ENCODE data around the gene BANP. TPM values are rescaled to one million over a fixed set of nuclear protein-coding genes. Genes with fewer than 3 reads are reported as not detected.

The BANP gene
- total RNA-seq, 1 donor from 2014 or later = 30.4 TPM

- H3K9ac ChIP-seq = no peak overlapping the region
- no peak for TF ChIP-seq EZH2phosphoT487 (IDR thresholded peaks at IDR 0.05)
- no peak for TF ChIP-seq EZH2 (IDR thresholded peaks at IDR 0.05)
- no peak for TF ChIP-seq CTCF (IDR thresholded peaks at IDR 0.05)
- H4K20me1 ChIP-seq (ENCODE audit: low read depth) = no peaks in the 10 kb centered on the region
- H3K4me2 ChIP-seq = no peak overlapping the region
- H3K4me3 ChIP-seq = no peak overlapping the region
- DNase-seq (ENCODE audit: low spot score) = no peak
- H3K27ac ChIP-seq = no peak overlapping the region
- H3K9me3 Mint-ChIP-seq = no peaks in the 10 kb centered on the region
- H3F3A ChIP-seq (ENCODE audit: low read depth) = peaks cover 13% of the 10 kb centered on the region
- H3K36me3 Mint-ChIP-seq = peaks cover 12% of the 10 kb centered on the region
- H3K36me3 ChIP-seq = no peaks in the 10 kb centered on the region
- H2AFZ ChIP-seq (replicated peaks) = no peak overlapping the region
- H3K27me3 Mint-ChIP-seq (ENCODE audit: insufficient read depth, low read depth) = no peaks in the 10 kb centered on the region
- peak overlapping the region; percentile 33 for H3K4me3 Mint-ChIP-seq
- no peaks in the 10 kb centered on the region for H3K9me3 ChIP-seq (ENCODE audit: low read depth)
- H3K79me2 ChIP-seq (ENCODE audit: low read depth) = no peaks in the 10 kb centered on the region
- H3K27me3 ChIP-seq = no peaks in the 10 kb centered on the region
- peaks cover 8% of the 10 kb centered on the region for H3K4me1 Mint-ChIP-seq
- no peak overlapping the region for H3K27ac Mint-ChIP-seq
- H3K4me1 ChIP-seq = peaks cover 13% of the 10 kb centered on the region
Measured at GRCh38 chr16:88013766-88014251, 62.6 kb downstream of the BANP start.

- Histone ChIP-seq H3F3A (ENCODE audit: low read depth) (peaks cover 8% of the 10 kb centered on the region), H3K36me3 (no peaks in the 10 kb centered on the region), H2AFZ (replicated peaks) (no peak overlapping the region), H3K9ac (no peak overlapping the region), H3K4me3 (no peak overlapping the region), H3K27me3 (no peaks in the 10 kb centered on the region), H3K4me1 (peaks cover 8% of the 10 kb centered on the region), H3K9me3 (ENCODE audit: low read depth) (no peaks in the 10 kb centered on the region), H3K79me2 (ENCODE audit: low read depth) (no peaks in the 10 kb centered on the region), H4K20me1 (ENCODE audit: low read depth) (no peaks in the 10 kb centered on the region), H3K4me2 (no peak overlapping the region), H3K27ac (no peak overlapping the region)
- Mint-ChIP-seq H3K4me3 (no peak overlapping the region), H3K27me3 (ENCODE audit: insufficient read depth, low read depth) (no peaks in the 10 kb centered on the region), H3K36me3 (peaks cover 10% of the 10 kb centered on the region), H3K4me1 (peaks cover 13% of the 10 kb centered on the region), H3K27ac (no peak overlapping the region), H3K9me3 (no peaks in the 10 kb centered on the region)
- TF ChIP-seq CTCF (IDR thresholded peaks at IDR 0.05) = no peak
- TF ChIP-seq EZH2 (IDR thresholded peaks at IDR 0.05) = no peak
- TF ChIP-seq EZH2phosphoT487 (IDR thresholded peaks at IDR 0.05) = no peak
- DNase-seq (ENCODE audit: low spot score) = no peak
Measured at GRCh38 chr16:88014252-88014781, 63.1 kb downstream of the BANP start.

- Mint-ChIP-seq H3K36me3 (peaks cover 6% of the 10 kb centered on the region), H3K9me3 (no peaks in the 10 kb centered on the region), H3K27me3 (ENCODE audit: insufficient read depth, low read depth) (no peaks in the 10 kb centered on the region), H3K4me1 (peaks cover 8% of the 10 kb centered on the region), H3K27ac (no peak overlapping the region), H3K4me3 (no peak overlapping the region)
- Histone ChIP-seq H3K79me2 (ENCODE audit: low read depth) (no peaks in the 10 kb centered on the region), H3K9me3 (ENCODE audit: low read depth) (no peaks in the 10 kb centered on the region), H3K27ac (no peak overlapping the region), H3K4me2 (no peak overlapping the region), H3K9ac (no peak overlapping the region), H3F3A (ENCODE audit: low read depth) (peaks cover under 1% of the 10 kb centered on the region), H3K36me3 (no peaks in the 10 kb centered on the region), H3K4me3 (no peak overlapping the region), H3K27me3 (no peaks in the 10 kb centered on the region), H3K4me1 (no peaks in the 10 kb centered on the region), H4K20me1 (ENCODE audit: low read depth) (no peaks in the 10 kb centered on the region), H2AFZ (replicated peaks) (no peak overlapping the region)
- DNase-seq (ENCODE audit: low spot score) = no peak
- TF ChIP-seq EZH2phosphoT487 (IDR thresholded peaks at IDR 0.05) (no peak), EZH2 (IDR thresholded peaks at IDR 0.05) (no peak), CTCF (IDR thresholded peaks at IDR 0.05) (no peak)
Measured at GRCh38 chr16:88014954-88015805, 63.9 kb downstream of the BANP start.

Data from neural progenitor cell (in vitro differentiated cells).